ENCODE measurements around the gene GPR158. TPM values are rescaled to one million over a fixed set of nuclear protein-coding genes. Genes with fewer than 3 reads are reported as not detected.

The GPR158 gene, protein sequence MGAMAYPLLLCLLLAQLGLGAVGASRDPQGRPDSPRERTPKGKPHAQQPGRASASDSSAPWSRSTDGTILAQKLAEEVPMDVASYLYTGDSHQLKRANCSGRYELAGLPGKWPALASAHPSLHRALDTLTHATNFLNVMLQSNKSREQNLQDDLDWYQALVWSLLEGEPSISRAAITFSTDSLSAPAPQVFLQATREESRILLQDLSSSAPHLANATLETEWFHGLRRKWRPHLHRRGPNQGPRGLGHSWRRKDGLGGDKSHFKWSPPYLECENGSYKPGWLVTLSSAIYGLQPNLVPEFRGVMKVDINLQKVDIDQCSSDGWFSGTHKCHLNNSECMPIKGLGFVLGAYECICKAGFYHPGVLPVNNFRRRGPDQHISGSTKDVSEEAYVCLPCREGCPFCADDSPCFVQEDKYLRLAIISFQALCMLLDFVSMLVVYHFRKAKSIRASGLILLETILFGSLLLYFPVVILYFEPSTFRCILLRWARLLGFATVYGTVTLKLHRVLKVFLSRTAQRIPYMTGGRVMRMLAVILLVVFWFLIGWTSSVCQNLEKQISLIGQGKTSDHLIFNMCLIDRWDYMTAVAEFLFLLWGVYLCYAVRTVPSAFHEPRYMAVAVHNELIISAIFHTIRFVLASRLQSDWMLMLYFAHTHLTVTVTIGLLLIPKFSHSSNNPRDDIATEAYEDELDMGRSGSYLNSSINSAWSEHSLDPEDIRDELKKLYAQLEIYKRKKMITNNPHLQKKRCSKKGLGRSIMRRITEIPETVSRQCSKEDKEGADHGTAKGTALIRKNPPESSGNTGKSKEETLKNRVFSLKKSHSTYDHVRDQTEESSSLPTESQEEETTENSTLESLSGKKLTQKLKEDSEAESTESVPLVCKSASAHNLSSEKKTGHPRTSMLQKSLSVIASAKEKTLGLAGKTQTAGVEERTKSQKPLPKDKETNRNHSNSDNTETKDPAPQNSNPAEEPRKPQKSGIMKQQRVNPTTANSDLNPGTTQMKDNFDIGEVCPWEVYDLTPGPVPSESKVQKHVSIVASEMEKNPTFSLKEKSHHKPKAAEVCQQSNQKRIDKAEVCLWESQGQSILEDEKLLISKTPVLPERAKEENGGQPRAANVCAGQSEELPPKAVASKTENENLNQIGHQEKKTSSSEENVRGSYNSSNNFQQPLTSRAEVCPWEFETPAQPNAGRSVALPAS (N-terminal part only)
- 0.47 and 0.52 TPM in 2 replicates for total RNA-seq
- 0.02 and 0.26 TPM in 2 replicates for polyA plus RNA-seq

DNA sequence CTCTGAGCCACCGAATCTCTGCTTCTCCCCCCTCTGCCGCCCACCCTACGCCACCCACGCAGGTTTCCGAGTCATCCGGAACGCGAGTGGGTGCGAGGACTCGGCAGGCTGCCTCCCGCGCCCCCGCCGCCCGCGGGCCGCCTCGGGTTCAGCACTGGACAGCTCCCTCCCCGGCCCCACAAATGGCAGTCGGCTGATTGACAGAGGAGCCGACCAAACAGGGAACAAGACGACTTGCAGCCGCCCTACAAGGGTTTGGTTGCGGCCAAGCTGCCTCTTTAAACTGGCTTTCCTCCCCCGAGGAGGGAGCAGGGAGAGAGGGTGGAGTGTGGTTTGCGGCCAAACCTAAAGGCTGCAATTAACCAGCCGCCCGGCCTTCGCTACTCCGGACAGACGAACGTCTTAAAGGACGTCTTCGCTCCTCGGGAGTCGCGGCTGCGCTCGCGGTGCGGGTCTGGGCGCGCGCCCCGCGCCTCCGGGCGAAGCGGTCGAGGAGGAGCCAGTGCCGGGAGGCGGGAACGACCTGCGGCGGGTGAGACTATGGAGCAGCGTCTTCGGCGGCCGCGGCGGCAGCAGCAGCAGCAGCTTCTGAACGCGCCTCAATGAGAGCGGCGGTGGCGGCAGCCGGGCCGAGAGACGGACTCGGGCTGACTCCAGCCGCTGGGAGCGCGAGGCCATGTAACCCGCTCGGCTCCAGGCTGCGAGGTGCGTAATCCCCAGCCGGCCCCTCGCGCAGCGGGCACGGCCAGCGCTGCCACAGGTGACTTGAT is at the start of gene GPR158:
TSS of gene GPR158 (plus strand) at position 541 of the 770 bp plus-strand sequence. CDS start 420 bp downstream, outside the sequence.
- peak within 1 kb of the TSS; percentile 75 for H2AFZ ChIP-seq
- DNase-seq (ENCODE audit: low spot score) = peak; percentile 93

GRCh38 chr10:25125201-25125611 is 49.6 kb upstream of the GPR158 start:
- no peak overlapping the region for H2AFZ ChIP-seq
- no peaks in the 10 kb centered on the region for H3K27me3 ChIP-seq
- H3K27ac ChIP-seq = no peak overlapping the region
- TF ChIP-seq EZH2phosphoT487 (IDR thresholded peaks at IDR 0.05; ENCODE audit: low read depth, severe bottlenecking, unreplicated experiment) = no peak
- TF ChIP-seq, protein P1, sequence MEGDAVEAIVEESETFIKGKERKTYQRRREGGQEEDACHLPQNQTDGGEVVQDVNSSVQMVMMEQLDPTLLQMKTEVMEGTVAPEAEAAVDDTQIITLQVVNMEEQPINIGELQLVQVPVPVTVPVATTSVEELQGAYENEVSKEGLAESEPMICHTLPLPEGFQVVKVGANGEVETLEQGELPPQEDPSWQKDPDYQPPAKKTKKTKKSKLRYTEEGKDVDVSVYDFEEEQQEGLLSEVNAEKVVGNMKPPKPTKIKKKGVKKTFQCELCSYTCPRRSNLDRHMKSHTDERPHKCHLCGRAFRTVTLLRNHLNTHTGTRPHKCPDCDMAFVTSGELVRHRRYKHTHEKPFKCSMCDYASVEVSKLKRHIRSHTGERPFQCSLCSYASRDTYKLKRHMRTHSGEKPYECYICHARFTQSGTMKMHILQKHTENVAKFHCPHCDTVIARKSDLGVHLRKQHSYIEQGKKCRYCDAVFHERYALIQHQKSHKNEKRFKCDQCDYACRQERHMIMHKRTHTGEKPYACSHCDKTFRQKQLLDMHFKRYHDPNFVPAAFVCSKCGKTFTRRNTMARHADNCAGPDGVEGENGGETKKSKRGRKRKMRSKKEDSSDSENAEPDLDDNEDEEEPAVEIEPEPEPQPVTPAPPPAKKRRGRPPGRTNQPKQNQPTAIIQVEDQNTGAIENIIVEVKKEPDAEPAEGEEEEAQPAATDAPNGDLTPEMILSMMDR (IDR thresholded peaks at IDR 0.05; ENCODE audit: poor library complexity) = no peak
- TF ChIP-seq EZH2 (IDR thresholded peaks at IDR 0.05; ENCODE audit: borderline replicate concordance) = no peak
- no peaks in the 10 kb centered on the region for H3K4me1 ChIP-seq (ENCODE audit: insufficient read depth)
- H3K4me2 ChIP-seq = no peak overlapping the region
- WGBS (ENCODE audit: low lambda C conversion rate, missing lambda C conversion rate) = 83% methylated on average over 7 of the region's 7 CpGs
- H3K9me3 ChIP-seq (ENCODE audit: low read depth) = no peaks in the 10 kb centered on the region
- DNase-seq (ENCODE audit: low spot score) = no peak
- no peak overlapping the region for H3K4me3 ChIP-seq
- no peaks in the 10 kb centered on the region for H3K79me2 ChIP-seq
- H3K9me2 ChIP-seq (replicated peaks; ENCODE audit: insufficient read depth) = no peaks in the 10 kb centered on the region
- no peaks in the 10 kb centered on the region for H3K36me3 ChIP-seq (replicated peaks; ENCODE audit: insufficient read depth, low read depth)
- H4K20me1 ChIP-seq (ENCODE audit: insufficient read depth, poor library complexity, severe bottlenecking) = no peaks in the 10 kb centered on the region

More for the DNA sequence above, at the start of gene GPR158:
- Histone ChIP-seq H3K9me2 (replicated peaks; ENCODE audit: insufficient read depth) (no peaks in the 10 kb centered on the region), H3K4me3 (peak within 1 kb of the TSS; percentile 35), H3K79me2 (no peaks in the 10 kb centered on the region), H4K20me1 (ENCODE audit: insufficient read depth, poor library complexity, severe bottlenecking) (no peaks in the 10 kb centered on the region), H3K27ac (no peak within 1 kb of the TSS), H3K4me1 (ENCODE audit: insufficient read depth) (peaks cover 16% of the 10 kb centered on the region), H3K27me3 (peaks cover 64% of the 10 kb centered on the region), H3K36me3 (replicated peaks; ENCODE audit: insufficient read depth, low read depth) (no peaks in the 10 kb centered on the region), H3K4me2 (peak within 1 kb of the TSS; percentile 86), H3K9me3 (ENCODE audit: low read depth) (no peaks in the 10 kb centered on the region)
- TF ChIP-seq EZH2 (IDR thresholded peaks at IDR 0.05; ENCODE audit: borderline replicate concordance) (no peak), EZH2phosphoT487 (IDR thresholded peaks at IDR 0.05; ENCODE audit: low read depth, severe bottlenecking, unreplicated experiment) (no peak)
- TF ChIP-seq, protein P1 (IDR thresholded peaks at IDR 0.05; ENCODE audit: poor library complexity) = no peak
- 1% methylated on average over 76 of the region's 83 CpGs for WGBS (ENCODE audit: low lambda C conversion rate, missing lambda C conversion rate)

- Histone ChIP-seq H3K9me3 (ENCODE audit: low read depth) (no peaks in the 10 kb centered on the region), H4K20me1 (ENCODE audit: insufficient read depth, poor library complexity, severe bottlenecking) (no peaks in the 10 kb centered on the region), H3K79me2 (no peaks in the 10 kb centered on the region), H3K27ac (no peak overlapping the region), H3K36me3 (replicated peaks; ENCODE audit: insufficient read depth, low read depth) (no peaks in the 10 kb centered on the region), H3K4me2 (no peak overlapping the region), H2AFZ (no peak overlapping the region), H3K9me2 (replicated peaks; ENCODE audit: insufficient read depth) (no peaks in the 10 kb centered on the region), H3K27me3 (no peaks in the 10 kb centered on the region), H3K4me3 (no peak overlapping the region), H3K4me1 (ENCODE audit: insufficient read depth) (no peaks in the 10 kb centered on the region)
- TF ChIP-seq EZH2phosphoT487 (IDR thresholded peaks at IDR 0.05; ENCODE audit: low read depth, severe bottlenecking, unreplicated experiment) (no peak), EZH2 (IDR thresholded peaks at IDR 0.05; ENCODE audit: borderline replicate concordance) (no peak)
- TF ChIP-seq, protein P1 (IDR thresholded peaks at IDR 0.05; ENCODE audit: poor library complexity) = no peak
- WGBS (ENCODE audit: low lambda C conversion rate, missing lambda C conversion rate) = 66% methylated on average over 4 of the region's 4 CpGs
- DNase-seq (ENCODE audit: low spot score) = no peak
These were observed 45.2 kb upstream of the GPR158 start for GRCh38 chr10:25129592-25129991.

Measured in hepatocyte (in vitro differentiated cells).